GM12801 (cell line): ENCODE measurements around the gene CAB39L.

Source experiments
- TF ChIP-seq, protein P1 (sequence below): IDR thresholded peaks from one replicate; pipeline ENCODE4 v1.5.1; 2011; ENCODE audit warnings: control low read depth; ENCODE audit not compliant: insufficient read length; ENCODE audit errors: extremely low read depth

CAB39L gene

DNA sequence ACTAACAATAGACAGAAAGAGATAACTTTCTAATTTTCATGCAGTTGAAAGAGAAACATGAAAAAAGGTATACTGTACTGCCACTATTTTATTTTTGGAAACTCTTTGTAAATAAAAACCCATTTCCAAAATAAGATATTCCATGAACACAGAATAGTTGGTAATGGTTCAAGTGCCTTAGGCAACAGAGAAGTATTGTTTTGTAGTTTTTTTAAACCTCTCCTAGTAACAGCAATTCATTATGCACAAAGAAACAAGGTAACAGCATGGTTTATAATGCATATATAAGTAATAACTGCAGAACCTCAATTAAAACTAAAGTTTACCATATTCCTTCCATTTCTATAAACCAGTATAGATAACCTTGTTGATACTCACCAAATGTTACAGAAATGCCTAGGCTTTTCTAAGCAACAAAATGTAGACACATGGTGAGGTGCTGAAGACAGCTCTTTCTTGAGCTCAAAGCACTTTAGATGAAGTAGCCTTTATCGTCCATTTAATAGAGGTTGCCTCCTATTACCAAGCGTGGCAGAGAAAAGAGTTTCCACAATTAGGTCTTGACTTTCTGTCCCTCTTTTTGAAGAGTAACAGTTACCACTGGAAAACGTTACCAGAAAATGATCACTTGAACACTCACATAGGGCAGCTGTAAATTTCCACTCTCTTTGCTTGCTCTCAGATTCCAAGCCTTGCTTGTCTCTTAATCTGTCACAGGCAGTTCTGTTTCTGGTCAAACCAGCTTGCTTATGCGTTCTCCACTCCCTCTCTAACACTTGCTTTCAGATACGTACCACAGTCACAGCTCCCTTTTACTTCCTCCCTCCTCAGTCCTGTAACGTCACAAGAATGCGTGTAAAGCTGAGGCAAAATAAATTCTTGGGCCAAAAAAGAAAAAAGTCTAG, 42.9 kb downstream of the CAB39L start:
- TF ChIP-seq, protein P1, sequence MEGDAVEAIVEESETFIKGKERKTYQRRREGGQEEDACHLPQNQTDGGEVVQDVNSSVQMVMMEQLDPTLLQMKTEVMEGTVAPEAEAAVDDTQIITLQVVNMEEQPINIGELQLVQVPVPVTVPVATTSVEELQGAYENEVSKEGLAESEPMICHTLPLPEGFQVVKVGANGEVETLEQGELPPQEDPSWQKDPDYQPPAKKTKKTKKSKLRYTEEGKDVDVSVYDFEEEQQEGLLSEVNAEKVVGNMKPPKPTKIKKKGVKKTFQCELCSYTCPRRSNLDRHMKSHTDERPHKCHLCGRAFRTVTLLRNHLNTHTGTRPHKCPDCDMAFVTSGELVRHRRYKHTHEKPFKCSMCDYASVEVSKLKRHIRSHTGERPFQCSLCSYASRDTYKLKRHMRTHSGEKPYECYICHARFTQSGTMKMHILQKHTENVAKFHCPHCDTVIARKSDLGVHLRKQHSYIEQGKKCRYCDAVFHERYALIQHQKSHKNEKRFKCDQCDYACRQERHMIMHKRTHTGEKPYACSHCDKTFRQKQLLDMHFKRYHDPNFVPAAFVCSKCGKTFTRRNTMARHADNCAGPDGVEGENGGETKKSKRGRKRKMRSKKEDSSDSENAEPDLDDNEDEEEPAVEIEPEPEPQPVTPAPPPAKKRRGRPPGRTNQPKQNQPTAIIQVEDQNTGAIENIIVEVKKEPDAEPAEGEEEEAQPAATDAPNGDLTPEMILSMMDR = no peak

DNA sequence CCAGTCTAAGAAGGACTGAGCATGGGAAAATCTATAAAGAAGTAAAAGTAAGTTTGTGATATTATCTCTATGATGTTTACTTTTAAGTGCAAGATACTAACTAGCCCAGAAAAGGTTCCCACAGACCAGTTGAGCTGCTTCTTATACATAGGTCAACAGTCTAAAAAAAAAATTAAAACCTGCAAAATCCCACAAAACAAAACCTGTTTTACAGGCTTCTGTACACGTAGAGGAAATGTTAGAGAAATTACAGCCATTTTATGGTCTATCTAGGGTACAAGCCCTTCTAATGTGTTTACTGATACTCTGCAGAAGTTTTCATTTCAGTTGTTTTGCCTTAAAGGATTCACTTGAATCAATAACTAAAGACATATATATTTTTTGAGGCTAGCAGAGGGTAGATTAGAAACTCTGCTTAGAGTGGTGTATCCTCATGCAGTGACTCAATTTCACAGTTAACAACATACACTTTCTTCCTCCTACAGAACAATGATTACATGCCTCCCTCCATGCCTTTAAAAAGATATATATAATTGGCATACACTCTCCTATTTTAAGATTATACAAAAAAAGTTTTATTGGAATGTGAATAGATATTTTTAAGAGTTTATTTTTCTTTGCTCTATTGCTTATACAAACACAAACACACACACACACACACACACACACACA, 43.9 kb downstream of the CAB39L start:
- TF ChIP-seq, protein P1 = no peak

DNA sequence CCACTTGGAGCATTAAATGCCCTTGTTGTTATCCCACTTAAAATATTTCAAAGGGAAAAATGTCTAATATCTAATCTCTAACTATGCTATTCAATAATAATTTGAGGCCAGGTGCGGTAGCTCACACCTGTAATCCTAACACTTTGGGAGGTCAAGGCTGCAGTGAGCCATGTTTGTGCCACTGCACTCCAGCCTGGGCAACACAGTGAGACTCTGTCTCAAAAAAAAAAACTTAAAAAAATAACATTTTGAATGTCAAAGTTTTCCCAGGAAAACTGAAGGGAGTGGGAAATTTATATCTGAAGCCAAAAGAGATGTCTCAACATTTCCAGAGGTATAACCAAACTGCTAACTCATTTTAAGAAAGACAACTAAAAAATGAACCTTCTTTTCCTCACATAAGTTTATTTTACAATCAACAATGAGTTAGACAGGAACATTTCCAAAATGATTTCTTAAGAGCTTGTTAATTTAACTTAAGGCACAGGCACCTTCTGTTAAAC, 47.9 kb downstream of the CAB39L start:
- TF ChIP-seq, protein P1 = no peak

DNA sequence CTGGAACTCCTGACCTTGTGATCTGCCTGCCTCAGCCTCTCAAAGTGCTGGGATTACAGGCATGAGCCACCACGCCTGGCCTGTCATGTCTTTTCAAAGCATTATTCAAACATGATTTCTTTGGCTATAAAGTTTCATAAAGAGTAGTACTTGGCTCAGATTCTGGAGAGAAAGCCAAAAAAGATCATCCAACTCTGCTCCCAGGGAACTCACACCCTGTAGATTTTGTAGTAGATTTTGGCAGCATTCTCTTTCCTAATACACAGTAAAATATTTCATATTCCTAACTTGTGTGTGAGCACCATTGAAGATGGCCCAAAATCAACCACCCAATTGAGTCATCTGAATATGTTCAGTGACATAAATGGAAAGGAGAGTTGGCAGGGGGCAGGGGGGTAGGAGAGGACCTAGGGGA, 48.4 kb downstream of the CAB39L start:
- TF ChIP-seq, protein P1 = no peak

DNA sequence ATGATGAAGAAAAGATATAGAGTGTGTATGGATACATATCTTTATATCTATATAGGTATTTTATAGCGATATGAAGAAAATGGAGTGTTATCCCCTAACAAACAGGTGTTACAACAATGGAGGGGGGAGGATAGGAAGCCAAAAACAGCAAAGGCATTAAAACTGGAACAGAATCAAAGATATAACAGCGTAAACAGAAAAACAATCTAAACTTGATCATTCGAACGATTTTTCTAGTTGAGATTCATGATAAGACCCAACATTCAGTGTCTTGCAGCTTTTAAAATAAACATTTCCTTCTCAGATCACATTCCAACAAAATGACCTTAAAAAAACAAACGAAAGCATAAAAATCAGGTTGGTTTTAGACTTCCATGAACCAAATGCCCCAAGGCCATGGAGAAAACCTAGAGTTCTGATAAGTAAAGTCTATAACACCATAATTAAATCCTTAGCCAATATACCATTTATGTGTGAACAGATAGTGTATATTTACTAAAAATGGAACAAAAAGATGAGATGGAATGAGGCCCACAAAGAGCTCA, 55.7 kb downstream of the CAB39L start:
- TF ChIP-seq, protein P1 = no peak

DNA sequence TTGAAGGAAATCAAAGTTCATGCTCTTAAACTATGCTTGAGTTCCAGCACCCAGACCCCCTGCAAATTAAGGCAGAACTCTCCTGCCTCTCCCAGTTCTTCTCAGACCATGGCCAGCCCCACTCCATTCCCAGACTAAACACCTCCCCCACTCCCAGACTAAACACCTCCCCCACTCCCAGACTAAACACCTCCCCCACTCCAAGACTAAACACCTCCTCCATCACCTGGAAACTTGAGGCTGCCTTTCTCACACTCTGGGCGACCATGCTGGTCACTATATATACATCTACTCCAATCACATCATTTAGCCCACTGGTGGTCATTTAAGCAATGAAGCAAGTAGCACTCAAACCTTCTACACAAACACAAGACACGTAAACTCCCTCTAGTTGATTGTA, 57.2 kb downstream of the CAB39L start:
- TF ChIP-seq, protein P1 = no peak

DNA sequence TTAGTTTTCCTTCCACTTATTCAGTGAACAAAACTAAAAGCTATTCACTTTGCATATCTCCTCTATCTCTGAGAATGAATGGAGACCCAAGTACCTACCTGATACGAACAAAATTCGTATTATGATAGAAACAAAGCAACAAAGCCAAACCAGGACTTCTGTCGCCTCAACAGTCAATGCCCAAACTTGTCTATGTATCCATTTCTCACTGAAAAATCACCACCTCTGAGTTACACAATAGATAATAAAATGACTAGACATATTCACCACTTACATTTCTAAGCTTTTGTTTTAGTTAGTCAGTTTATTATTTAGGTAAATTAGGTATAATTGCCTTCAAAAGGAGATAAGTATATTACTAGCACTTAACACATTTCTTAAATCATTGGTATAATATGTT, 67.7 kb downstream of the CAB39L start:
- TF ChIP-seq, protein P1 = no peak
